OCI-LY1 (cell line): ENCODE results near the gene OAS3.

Source experiments
- EZH2 ChIP-seq: fragments of 200-600 bp; sonication (generic), shearing (Covaris generic); IDR thresholded peaks from 2 replicates; pipeline ENCODE4 v1.8.0; 2017; ENCODE audit warnings: borderline replicate concordance, mixed run types, mild to moderate bottlenecking, antibody characterized with exemption, low read length, moderate library complexity, mixed read lengths
- TF ChIP-seq, protein P1 (sequence below): fragments of 200-600 bp; sonication (generic), shearing (Covaris generic); IDR thresholded peaks from 2 replicates; pipeline ENCODE4 v1.5.1; 2017; ENCODE audit warnings: mild to moderate bottlenecking, antibody characterized with exemption, low read length, moderate library complexity, mixed read lengths

DNA sequence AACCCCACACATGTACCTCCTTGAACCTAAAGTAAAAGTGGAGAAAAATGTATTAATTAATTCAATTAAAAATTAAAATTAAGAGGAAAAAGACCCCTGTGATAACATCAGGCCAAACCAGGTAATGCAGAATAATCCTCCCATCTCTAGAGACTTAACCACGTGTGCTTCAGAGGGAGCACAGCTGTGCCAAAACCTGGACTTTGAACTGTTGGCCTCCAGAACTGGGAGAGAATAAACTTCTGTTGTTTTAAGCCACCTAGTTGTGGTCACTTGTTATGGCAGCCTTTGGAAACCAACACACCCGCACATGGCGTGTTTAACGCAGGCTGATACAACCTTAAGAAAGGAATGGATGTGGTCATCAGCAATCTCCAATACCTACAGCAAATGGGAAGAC is 63.9 kb downstream of the OAS3 start:
- TF ChIP-seq EZH2, result no peak
- TF ChIP-seq, protein P1, sequence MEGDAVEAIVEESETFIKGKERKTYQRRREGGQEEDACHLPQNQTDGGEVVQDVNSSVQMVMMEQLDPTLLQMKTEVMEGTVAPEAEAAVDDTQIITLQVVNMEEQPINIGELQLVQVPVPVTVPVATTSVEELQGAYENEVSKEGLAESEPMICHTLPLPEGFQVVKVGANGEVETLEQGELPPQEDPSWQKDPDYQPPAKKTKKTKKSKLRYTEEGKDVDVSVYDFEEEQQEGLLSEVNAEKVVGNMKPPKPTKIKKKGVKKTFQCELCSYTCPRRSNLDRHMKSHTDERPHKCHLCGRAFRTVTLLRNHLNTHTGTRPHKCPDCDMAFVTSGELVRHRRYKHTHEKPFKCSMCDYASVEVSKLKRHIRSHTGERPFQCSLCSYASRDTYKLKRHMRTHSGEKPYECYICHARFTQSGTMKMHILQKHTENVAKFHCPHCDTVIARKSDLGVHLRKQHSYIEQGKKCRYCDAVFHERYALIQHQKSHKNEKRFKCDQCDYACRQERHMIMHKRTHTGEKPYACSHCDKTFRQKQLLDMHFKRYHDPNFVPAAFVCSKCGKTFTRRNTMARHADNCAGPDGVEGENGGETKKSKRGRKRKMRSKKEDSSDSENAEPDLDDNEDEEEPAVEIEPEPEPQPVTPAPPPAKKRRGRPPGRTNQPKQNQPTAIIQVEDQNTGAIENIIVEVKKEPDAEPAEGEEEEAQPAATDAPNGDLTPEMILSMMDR, result no peak; the same call in 1 of the 2 replicates
